COLO668 (cell line): ENCODE data around the gene RHO.

Source experiments
- DNase-seq: peaks from one replicate; lab custom pipeline; 2025; ENCODE audit not compliant: unreplicated experiment; lab: John Stamatoyannopoulos, UW

The RHO gene

DNA sequence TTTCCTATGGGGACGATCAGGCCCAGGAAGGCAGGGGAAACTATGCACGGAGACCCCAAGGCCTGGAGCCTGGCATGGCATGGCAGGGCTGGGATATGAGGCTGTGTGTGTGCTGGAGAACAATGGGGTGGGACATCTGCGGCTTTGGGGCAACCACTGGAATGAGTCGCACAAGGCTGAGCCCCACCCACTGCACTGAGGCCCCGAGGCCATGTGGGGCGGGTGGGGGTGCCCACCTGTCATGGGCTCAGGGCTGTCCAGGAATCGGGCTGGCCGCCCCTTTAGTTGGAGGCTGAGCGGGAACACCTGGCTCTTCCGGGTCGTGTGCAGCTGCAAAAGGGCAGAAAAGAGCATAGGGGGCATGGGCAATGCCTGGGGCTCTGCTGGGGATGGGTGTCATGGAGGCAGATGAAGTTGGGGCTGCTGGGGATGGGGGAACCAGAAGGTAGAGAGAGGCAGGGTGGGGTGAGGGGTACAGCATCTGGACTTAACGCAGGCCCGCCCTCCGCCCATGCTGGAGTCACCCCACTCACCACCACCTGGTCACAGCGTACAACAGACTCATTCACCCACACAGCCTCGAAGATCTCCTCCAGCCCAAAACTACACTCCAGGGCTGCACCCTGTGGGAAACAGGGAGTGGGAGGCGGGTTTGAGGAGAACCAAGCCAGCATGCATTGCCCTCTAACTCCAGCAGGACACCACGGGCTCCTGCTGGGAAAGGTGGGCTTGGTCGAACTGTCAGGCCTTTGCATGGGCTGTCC, 47.0 kb downstream of the RHO start:
- DNase-seq: peak; percentile 5

DNA sequence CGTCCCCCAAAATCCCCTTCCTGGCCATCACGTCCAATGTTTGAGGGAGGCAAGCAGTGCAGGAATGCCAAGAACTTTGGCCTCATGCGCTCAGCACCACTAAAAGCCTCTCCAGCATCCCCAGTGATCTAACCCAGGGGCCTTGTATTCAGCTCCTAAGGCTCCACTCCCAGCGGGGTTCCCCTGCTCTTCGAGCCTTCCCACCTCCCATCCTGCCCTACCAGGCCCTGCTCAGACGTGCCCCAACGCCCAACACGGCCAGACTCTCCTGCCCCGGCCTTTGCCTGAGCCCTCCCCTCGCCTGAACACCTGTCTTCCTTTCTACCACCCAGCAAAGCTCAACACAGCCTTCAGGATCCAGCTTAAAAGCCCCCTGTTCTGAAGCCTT, 47.6 kb downstream of the RHO start:
- DNase-seq: peak; percentile 48

DNA sequence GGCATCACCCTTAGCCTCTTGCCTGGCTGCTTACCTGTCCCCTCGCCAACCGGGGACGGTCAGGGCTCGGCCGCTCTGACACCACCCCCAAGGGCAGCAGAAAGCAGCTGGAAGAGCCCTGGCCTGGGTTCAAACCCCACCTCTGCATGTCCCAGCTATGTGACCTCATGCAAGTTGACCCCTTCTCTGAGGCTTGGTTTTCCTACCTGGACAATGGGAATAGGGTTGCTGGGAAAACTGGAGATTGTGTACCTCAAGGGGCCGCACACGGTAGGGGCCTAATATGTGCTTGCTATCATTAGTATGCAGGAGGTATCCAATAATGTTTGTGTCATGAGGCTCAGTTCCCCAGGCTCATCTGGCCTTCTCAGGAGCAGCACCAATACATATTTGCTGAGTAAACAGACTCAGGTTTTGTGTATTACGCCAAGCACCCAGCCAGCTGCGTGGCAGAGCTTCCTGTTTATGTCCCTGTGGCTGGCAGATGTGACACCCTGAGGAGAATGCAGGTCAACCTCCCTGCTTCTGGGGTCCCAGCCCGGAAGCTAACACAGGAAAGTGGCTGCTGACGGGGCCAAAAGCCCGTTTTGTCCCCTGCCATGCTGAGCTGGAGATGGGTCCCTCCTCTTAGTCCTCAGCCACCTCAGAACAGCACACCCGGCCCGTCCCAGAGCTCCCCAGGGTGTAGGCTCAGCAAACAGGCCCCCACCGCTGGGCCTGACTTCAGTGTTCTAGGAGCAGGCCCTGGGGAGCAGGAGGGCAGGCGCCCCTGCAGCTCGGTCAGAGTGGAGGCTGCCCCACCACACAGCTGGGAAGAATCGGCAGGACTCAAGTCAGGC, 48.3 kb downstream of the RHO start:
- DNase-seq: peak; percentile 78

DNA sequence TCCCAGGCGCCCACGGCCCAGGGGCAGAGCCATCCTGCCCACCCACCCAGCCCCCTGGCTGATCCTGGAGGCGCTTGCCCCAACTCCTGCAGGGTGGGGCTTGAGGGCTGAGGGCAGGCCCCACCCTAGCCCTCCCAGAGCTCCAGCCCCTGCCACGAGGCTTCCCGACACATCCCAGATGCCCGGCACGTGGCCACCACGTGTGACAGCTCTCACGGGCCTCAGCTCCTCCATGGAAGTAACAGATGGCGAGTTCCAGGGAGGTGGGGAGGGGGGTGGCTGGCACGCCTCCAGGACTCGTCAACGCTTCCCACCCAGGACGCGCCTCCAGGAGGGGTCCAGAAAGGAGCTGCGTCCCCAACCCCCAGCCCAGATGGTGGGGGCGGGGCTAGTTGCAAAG, 48.9 kb downstream of the RHO start:
- DNase-seq: peak; percentile 55

DNA sequence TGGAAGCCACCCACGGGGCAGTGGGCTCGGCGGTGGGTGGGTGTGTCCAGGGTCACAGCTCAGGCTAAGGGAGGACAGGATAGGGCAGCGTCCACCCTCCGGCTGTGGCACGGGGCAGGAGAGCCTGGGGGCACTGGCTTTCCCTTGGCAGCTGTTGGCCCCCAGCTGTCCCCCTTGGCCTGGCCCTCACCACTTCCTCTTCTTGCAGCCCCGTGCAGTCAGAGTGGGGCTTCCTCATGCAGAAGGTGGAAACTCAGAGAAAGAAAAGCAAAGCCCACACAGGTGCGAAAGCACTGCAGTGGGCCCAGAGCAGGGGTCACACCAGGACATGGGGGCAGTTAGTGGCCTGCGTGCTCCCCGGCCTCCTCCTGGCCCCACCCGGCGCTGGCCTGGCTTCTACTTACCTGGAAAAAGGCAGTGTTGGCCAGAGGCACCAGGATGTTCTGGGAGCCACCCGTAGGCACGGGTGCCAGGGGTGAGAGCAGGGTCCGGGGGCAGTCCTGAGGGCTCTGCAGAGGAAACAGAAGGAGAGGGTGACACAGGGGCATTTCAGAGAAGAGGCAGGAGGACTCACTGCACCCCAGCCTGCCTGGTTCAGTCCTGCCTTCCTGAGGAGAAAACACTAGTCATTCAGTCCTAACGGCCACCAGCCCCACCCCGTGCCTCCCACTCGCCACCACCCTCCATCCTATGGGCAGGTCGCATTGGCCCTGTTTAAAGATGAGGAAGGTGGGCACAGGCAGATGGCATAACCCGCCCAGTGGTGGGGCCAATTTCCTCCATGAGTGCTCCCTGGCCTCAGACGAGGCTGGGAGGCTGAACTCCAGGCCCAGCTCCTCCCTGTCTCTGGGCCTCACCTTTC, 49.7 kb downstream of the RHO start:
- DNase-seq: no peak

DNA sequence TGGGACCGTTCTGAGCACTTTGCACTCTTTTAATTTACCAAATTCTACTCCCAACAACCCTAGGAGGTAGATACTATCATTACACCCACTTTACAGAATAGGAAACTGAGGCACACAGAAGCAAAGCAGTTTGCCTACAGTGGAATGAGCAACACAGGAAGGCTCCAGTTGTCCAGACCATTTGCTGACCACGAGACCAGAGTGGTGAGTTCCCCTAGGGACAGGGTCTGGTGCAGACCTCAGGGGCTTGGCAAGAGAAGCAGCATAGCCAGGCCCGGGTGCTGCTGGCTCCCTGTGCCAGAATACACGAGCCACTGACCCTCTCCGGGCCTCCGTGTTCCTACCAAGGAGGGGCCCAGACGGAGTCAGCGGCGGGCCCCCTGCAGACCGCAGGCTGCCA, 51.6 kb downstream of the RHO start:
- DNase-seq: no peak

DNA sequence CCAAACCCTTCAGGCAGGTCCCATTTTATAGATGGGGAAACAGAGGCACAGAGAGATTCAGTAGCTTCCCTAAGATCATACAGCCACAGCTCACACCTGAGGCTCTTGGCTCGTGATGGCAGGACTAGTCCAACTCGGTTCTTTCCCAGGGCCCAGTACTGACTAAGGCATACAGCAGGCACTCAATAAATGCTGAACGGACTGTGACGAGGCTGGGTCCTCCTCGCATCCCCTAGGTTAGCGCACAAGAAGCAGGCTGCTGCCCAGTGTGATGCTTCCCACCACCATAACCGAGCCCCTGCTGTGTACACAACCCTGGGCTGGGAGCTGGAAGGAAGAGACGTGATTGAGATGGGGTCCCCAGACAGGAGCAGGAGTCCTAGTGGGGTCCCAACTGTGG, 53.2 kb downstream of the RHO start:
- DNase-seq: no peak

DNA sequence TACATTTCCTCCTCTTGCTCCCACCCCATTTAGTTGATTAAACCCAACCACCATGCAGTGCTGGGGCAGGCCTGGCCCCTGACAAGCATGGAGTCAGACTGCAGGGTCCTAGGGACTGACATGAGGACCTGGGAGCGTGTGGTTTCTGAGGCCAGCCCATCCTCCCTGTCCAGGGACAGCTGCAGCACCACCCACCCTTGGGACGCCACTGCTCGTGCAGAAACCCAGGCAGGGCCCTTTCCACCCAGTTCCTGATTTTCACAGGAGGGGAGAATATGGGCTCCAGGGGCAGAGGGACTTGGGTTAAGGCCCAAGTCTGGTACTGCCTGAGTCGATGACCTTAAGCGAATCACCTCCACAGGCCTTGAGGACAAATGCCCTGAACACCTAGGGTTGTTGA, 54.4 kb downstream of the RHO start:
- DNase-seq: no peak

DNA sequence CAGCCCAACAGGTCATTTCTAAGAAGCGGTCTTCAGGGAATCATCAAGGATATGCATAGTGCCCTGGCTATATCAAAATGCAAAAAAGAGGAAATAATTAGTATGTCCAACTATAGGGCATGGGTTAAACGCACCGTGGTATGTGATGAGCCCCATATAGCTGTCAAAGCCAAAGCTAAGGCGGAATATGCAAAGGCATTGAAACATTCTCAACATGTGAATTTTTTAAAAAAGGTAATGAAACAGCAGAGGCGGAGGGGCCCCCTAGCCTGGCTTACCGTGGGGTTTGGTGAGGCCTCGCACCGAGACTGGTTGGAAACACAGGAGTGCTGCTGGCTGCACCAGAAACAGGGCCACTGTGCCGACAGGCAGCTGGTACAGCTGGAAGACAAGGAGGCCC, 54.9 kb downstream of the RHO start:
- DNase-seq: no peak

DNA sequence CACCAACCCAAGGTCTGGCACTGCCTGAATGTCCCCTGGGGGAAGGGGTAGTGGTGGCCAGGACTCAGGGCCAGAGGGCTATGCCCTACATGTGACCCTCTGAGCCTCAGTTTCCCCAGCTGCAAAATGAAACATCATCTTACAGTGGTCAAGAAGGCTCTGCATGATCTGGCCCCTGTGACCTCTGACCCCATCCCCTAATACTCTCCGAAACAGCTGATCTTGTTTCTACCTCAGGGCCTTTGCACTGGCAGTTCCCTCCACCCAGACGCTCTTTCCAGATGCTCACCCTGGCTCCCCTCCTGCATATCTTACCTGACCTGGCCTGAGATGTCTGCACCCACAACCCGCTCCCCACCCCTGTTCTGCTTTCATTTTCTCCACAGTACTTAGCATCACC, 56.2 kb downstream of the RHO start:
- DNase-seq: no peak
